ENCODE results near the gene NGEF.

The NGEF gene

GRCh38 chr2:233041722-233042323, 28.8 kb upstream of the NGEF start:
- no peak for DNase-seq

GRCh38 chr2:233040571-233040970, 27.5 kb upstream of the NGEF start:
- DNase-seq, result no peak

GRCh38 chr2:233039846-233040530, 26.9 kb upstream of the NGEF start:
- DNase-seq, result no peak

GRCh38 chr2:233039212-233039845, 26.3 kb upstream of the NGEF start:
- no peak for DNase-seq

- peak; percentile 89 for DNase-seq
These were observed 24.0 kb upstream of the NGEF start for GRCh38 chr2:233037078-233037477.

- no peak for DNase-seq
These were observed 23.2 kb upstream of the NGEF start for GRCh38 chr2:233036162-233036838.

GRCh38 chr2:233035426-233036161, 22.5 kb upstream of the NGEF start:
- DNase-seq, result no peak

- DNase-seq, result no peak
These were observed 21.2 kb upstream of the NGEF start for GRCh38 chr2:233034091-233034882.

GRCh38 chr2:233033672-233034071, 20.6 kb upstream of the NGEF start:
- DNase-seq, result peak; percentile 55

GRCh38 chr2:233032551-233033320, 19.7 kb upstream of the NGEF start, which contains the start of gene NEU2:
Gene NEU2 (plus strand): TSS chr2:233032672. CDS start chr2:233032672, 0 bp downstream.
- no peak for DNase-seq

- no peak for DNase-seq
These were observed 18.8 kb upstream of the NGEF start for GRCh38 chr2:233031556-233032500.

GRCh38 chr2:233029321-233029720, 16.3 kb upstream of the NGEF start:
- peak; percentile 89 for DNase-seq

- peak; percentile 85 for DNase-seq
These were observed 13.2 kb upstream of the NGEF start for GRCh38 chr2:233026198-233026813.

- peak; percentile 37 for DNase-seq
These were observed 12.7 kb upstream of the NGEF start for GRCh38 chr2:233025706-233026105.

GRCh38 chr2:233023761-233024410, 10.8 kb upstream of the NGEF start:
- DNase-seq, result no peak

- no peak for DNase-seq
These were observed 10.1 kb upstream of the NGEF start for GRCh38 chr2:233023007-233023760.

- no peak for DNase-seq
These were observed 9.5 kb upstream of the NGEF start for GRCh38 chr2:233022561-233022960.

GRCh38 chr2:233021771-233022170, 8.7 kb upstream of the NGEF start:
- DNase-seq, result no peak
